Fibroblast of skin of left biceps (primary cell): ENCODE data around the gene HSD17B2.

ENCODE experiments used
- DNase-seq, 2 experiments: peaks; one replicate each; pipeline ENCODE4 v3.0.0-alpha.2; 2013; ENCODE audit warnings: low read depth in 2 of 2

Gene HSD17B2

GRCh38 chr16:82019535-82019934, 15.5 kb upstream of the HSD17B2 start:
- DNase-seq = no peak

DNA sequence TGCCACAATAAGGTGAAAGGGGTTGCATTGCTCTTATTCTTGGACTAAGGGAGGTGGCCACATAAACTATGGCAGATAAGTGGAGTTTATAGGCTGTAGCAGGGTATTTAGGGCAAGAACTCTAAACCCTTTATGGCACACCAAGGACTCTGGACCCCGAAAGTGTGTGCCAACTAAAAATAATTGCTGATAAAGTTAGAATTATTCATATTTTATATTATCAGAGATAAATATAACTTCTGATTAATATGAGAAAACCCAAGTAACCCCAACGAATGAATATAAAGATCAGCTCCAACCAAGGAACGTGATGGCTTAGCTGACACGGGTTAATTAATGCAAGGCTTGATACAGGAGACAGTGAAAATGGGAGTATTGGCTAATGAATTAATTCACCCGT, 15.0 kb upstream of the HSD17B2 start:
- DNase-seq = no peak

DNA sequence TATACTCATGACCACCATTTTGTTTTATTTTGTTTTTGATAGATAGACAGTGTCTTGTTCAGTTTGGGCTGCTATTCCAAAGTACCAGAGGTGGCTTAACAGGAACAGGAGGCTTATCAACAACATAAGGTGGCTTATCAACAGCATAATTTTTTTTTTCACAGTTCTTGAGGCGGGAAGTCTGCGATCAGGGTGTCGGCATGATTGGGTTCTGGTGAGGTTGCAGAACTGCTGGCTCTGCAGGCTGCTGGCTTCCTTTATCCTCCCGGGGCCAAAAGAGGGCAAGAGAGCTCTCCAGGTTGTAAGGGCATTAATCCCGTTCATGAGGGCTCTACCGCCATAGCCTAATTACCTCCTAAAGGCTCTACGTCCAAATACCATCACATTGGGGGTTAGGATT, 11.8 kb upstream of the HSD17B2 start:
- no peak for DNase-seq

GRCh38 chr16:82024316-82024715, 10.7 kb upstream of the HSD17B2 start:
- DNase-seq = no peak

GRCh38 chr16:82024883-82025282, 10.2 kb upstream of the HSD17B2 start:
- DNase-seq = no peak

- DNase-seq = no peak
Observed at GRCh38 chr16:82027629-82028064, 7.4 kb upstream of the HSD17B2 start.

DNA sequence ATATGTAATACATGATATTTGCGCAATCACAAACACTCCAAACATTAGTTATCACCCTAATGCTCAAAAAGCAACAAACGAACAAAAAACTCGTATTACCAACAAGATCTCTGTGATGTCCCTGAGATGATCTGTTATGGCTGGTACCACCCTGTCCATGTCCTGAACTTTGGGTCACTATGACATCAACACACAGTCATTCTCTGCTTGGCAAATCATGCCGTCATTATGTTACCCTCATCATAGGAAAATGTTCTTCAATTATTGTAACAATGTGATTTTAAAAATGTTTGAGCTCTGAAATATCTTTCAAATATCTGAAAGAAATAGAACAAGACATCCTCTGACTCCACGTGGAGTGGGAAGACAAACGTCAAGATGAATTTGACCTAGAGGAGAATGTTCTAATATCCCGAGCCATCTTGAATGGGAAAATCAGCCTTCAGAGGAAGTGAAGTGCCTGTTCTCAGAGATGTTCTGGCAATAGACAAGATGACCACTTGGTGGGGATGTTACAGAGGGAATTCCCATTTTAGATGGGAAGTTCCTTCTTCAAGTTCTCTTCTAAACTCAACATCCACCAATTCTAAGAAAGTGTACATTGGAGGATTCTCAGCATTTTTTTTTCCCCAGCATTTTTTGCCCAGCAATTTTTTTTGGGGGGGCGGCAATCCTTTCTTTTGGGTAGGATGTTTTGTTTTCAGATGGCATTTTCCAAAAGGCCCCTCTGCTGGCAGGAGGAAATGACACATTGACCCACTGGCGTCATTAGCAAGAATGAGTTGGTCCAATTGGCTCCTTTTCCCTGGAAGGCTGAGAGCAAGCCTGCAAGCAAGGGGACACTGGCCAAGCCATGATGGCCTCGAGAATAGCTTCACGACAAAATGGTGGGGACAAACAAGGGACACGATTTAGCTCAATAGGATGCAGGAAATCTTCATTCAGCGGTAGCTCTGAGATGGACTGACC, 3.7 kb upstream of the HSD17B2 start:
- peak in 1 of 2 experiments; percentile 21 for DNase-seq

DNA sequence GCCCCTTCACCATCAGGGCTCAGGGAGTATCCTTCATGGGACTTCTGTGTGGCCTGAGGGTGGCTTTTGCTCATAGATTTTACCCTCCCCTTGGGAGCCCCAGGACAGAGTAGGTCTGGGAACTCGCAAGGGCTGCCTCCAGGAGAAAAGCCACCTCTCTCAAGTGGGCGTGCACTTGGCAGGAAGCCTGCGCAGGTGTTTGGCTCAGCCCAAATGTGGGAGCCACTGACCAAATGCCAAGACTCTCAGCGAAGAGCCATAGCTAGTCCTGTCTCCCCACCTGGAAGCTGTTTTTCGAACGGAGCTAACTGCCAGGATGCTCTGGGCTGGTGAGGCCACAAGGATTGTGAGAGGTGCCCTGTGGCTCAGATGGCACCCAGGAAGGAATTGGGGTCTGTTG, 2.0 kb upstream of the HSD17B2 start:
- no peak for DNase-seq

- DNase-seq = no peak
Observed at GRCh38 chr16:82033683-82034300, 1.3 kb upstream of the HSD17B2 start.

GRCh38 chr16:82037251-82037650, 2.2 kb downstream of the HSD17B2 start:
- no peak for DNase-seq

GRCh38 chr16:82037666-82038065, 2.6 kb downstream of the HSD17B2 start:
- DNase-seq = no peak

DNA sequence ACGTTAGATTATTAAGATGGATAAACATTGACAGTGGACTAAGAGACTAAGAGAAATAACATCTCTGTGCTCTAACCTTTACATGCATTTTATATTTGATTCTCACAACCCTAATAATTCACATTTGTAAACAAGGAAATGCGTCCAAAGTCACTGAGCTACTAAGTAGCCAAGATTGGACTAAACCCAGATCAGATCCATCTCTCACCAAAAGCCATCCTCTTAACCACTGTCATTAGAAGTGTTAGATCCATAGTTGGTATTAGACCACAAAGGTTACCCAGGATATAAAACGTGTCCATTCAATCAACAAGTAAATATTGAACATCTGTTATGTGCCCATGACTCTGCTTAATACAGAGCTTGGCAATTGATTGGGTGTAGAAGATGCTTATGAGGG, 5.2 kb downstream of the HSD17B2 start:
- no peak for DNase-seq

DNA sequence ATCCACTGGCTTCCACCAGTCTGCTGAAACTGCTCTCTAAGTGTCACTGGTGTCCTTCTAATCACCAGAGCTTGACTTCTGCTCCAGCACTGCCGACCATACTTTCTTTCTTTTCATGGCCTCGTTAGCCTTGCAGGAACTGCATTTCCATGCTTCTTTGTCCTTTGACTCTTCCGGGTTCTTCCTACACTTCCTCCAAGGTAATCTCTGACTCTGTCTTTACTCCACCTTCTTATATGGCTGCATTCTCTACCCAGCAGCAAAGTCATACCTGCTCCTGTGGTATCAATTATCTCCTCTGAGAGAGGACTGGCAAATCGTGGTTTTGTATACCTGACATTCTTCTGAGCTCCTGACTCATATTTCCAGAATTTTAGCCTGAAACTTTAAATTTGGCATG, 6.5 kb downstream of the HSD17B2 start:
- no peak for DNase-seq

DNA sequence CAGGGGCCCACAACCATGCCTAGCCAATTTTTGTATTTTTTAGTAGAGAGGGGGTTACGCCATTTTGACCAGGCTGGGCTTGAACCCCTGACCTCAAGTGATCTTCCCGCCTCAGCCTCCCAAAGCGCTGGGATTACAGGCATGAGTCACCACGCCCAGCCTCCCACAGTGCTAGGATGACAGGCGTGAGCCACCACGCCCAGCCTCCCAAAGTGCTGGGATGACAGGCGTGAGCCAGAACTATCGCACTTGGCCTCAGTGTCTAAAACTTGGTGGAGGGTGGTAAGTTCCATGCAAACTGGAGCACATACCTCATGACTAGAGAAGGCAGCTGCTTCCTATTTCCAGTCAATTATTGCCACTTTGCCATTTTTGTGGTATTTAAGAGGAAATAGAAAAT, 7.1 kb downstream of the HSD17B2 start:
- DNase-seq = no peak

DNA sequence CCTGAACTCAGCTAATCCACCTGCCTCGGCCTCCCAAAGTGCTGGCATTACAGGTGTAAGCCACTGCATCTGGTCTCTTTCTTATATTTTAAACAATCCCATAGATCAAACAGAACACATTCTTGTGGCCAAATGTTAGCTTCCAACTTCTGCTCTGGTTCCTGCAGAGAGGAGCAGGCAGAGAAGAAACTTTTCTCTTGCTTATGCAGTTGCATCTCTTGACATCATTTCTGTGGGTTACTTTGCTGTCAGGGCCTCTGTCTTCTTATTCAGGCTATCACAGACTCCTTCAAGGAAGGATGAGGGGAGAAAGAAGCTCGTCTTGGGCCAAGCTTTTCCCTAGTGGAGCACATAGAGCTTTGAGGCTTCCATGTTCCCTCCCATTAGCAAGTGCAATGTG, 7.8 kb downstream of the HSD17B2 start:
- DNase-seq = no peak

DNA sequence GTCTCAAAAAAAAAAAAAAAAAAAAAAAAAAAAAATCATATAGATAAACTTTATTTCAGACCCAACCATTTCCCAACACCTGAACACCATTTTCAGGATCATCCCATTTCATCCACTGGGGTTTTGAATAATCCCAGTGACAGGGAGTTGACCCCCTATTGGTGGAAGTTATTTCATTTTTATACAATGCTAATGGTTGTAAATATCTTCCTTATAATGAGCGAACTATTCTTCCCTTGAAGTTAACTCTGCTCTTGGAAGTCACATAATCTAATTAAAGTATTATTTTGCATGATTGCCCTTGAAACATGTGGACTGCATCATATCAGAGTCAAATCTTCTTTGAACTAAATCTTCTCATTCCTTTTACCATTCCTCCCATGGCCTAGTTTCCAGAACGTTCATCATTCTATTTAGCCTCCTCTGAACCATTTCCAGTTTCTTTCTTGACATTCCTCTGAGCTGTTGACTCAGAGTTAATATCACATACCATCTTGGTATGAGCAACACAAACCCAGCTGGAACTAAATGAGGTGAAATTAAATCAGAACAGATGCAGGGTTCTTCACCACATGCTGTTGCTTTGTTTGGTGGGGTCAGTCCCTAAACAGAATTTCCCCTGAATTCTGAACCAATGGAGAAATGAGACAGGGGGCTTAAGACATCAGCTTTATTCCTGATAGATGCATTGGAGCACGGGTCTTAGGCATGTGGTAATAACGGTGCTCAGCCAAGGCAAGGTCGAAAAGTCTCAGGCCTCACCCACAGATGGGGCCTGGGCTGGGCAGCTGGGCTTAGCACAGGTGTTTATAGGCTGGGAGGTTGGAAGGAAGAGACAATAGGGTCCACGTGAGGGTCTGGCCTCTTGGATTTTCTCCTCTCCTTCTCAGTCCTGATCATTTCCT, 8.9 kb downstream of the HSD17B2 start:
- peak; percentile 83 to 85 for DNase-seq

DNA sequence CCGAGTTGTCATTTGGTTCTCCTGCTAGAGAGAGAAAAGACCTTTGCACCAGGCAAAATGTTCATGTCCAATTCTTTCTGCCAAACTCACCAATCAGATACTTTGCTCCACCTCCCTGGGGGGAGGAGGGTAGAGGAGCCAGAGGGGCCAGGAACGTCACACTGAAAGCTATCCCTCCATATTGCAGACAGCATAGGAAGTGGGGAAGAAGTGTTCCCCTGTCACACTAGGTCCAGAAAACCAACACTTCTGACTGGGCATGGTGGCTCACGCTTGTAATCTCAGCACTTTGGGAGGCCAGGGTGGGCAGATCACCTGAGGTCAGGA, 9.5 kb downstream of the HSD17B2 start:
- DNase-seq = no peak

- DNase-seq = no peak
Observed at GRCh38 chr16:82045465-82045864, 10.4 kb downstream of the HSD17B2 start.

DNA sequence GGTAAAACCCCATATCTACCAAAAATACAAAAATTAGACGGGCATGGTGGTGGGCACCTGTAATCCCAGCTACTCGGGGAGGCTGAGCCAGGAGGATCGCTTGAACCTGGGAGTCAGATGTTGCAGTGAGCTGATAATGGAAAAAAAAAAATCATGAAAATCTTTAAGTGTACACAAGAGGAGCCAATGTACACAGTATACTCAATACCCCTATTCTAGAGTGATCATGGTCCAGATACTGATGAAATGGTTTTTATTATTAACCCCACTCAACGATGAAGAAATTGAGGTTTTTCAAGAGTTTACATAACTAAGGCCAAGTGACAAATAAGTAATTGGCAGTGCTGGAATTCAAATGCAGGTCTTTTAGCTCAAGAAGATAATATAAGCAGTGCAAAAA, 11.5 kb downstream of the HSD17B2 start:
- no peak for DNase-seq

DNA sequence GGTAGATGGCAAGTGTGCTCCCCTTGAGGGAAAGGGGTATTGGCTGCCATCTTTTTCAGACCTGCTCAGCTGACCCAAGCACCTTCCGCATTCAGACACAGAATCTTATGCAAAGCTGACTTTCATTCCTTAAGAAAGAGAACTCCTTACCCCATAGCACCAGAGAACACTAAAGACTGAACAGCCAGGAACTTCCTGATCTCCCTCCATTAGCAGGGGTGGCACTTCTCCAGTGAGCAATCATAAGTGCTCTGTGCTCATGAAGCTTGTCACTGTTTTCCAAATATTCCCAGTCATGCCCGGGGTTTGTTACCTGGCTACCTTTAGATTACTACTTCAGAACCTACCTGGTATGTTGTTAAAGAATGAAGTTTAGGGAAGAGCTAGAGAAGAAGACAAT, 11.9 kb downstream of the HSD17B2 start:
- DNase-seq = no peak

GRCh38 chr16:82047374-82047773, 12.3 kb downstream of the HSD17B2 start:
- no peak for DNase-seq

GRCh38 chr16:82047787-82048186, 12.7 kb downstream of the HSD17B2 start:
- DNase-seq = no peak
